ENCODE results near the gene MSRB3.

- TF ChIP-seq CTCF (IDR thresholded peaks at IDR 0.05) (no peak), POLR2A (IDR thresholded peaks at IDR 0.05) (no peak)
Measured at GRCh38 chr12:65293735-65294134, 15.3 kb downstream of the MSRB3 start.

Data from breast epithelium (tissue), 3 donors.